HK-2 (cell line): Measurements from ENCODE around the gene BHLHE41.

Source experiments
- DNase-seq: peaks from one replicate; pipeline ENCODE4 v3.0.0-alpha.2; 2018; ENCODE audit not compliant: unreplicated experiment

BHLHE41 gene

DNA sequence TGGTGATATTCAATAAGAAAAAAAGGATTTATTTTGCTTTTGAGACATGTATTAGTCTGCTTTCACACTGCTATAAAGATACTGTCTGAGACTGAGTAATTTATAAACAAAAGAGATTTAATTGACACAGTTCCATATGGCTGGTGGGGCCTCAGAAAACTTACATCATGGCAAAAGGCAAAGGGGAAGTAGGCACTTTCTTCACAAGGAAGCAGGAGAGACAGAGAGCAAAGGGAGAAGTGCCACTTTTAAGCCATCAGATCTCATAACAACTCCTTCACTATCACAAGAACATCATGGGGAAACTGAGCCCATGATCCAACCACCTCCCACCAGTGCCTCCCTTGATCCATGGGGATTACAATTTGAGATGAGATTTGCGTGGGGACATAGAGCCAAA is 43.9 kb downstream of the BHLHE41 start:
- DNase-seq, result no peak

DNA sequence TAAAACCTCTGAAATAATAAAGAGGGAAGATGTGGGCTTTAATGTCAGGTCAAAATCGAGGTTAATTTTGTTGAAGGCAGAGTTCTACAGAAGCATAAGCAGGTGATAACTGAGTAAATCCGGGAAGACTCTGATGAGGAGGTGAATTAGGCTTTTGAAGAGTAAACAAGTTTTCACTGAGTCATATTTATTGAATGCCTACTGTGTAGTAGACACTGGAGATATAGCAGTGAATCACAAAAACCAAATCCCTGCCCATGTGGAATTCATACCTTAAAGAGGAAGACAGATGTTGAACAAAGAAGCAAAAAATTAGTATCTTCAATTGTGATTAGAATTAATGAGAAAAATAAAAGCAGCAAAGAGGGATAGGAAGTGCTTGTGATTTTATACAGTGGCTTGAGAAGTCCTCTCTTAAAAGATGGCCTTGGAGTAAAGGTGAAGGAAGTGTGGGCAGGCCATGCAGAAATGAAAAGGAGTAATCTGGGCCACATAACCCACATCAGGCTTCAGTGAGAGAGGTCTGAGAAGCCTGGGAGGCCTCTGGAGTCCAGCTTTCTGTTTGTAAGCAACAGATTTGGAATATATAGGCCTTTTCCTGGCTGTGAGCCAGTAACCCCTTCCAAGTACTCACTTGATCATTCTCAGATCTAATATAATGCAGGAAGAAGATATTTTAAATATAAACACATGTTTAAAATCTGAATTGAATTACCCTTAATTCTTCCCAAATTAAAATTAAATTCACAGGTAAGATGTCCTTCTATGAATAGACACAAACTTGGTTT is 46.7 kb downstream of the BHLHE41 start:
- DNase-seq, result no peak
